K562 treated with DMSO at 1 percent for 12 hours (cell line): Measurements from ENCODE around the gene PMAIP1. TPM values are rescaled to one million over a fixed set of nuclear protein-coding genes. Genes with fewer than 3 reads are reported as not detected.

Source experiments
- total RNA-seq: library from RNA; unstranded; fragments of 300-600 nt; gene quantifications from 2 replicates; pipeline ENCODE4 v1.2.3, GENCODE V29; 2022; ENCODE audit not compliant: insufficient read depth

Gene PMAIP1
- 20.6 and 35.4 TPM in 2 replicates for total RNA-seq

DNA sequence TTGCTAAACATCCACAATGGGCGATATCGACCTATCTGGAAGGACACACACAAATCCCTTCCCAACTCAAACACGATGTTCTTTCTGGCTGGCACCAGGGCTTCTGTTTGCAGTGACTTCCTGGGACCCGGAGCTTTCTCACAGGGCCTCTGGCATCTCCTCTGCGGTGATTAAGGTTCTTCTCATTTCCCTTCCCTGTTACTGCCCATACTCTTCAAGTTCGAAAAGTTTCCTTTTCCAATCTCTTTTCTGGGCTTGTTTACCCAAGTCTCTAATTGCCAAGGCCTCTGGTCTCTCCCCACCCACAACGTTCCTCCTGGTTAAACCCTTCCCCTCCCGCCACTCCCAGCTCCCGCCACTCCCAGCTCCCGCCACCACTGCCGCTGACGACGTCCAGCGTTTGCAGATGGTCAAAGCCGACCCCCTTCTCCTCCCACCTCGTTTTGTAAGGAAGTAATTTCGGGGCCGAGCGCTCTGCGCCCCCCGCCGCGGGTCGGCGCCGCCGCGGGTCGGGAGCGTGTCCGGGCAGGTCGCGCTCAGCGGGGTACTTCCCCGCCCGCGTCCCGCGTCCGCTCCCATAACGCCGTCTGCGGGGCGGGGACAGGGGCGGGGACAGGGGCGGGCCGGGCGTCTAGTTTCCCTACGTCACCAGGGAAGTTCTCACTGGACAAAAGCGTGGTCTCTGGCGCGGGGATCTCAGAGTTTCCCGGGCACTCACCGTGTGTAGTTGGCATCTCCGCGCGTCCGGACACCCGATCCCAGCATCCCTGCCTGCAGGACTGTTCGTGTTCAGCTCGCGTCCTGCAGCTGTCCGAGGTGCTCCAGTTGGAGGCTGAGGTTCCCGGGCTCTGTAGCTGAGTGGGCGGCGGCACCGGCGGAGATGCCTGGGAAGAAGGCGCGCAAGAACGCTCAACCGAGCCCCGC is at the start of gene PMAIP1:
PMAIP1 (plus strand) TSS at position 699 of the 924 bp plus-strand sequence; CDS start at position 881, 182 bp downstream.

Other genes with a start within 250 kb of the PMAIP1 start
- gene CCBE1, start 202.6 kb upstream of the PMAIP1 start, total RNA-seq = not detected in 2 replicates